GM12872 (cell line): ENCODE data around the gene STRA6.

Source experiments
- CTCF ChIP-seq: IDR thresholded peaks from 3 replicates; pipeline ENCODE4 v1.5.1; 2011; ENCODE audit warnings: low read depth, mild to moderate bottlenecking, low read length, moderate library complexity; ENCODE audit not compliant: insufficient read depth

STRA6 gene

GRCh38 chr15:74215958-74216357, 13.4 kb upstream of the STRA6 start:
- TF ChIP-seq CTCF = no peak

GRCh38 chr15:74214324-74215021, 11.9 kb upstream of the STRA6 start:
- no peak for TF ChIP-seq CTCF

GRCh38 chr15:74213858-74214284, 11.3 kb upstream of the STRA6 start:
- no peak for TF ChIP-seq CTCF

GRCh38 chr15:74212494-74212893, 9.9 kb upstream of the STRA6 start:
- TF ChIP-seq CTCF = no peak

GRCh38 chr15:74211656-74212055, 9.1 kb upstream of the STRA6 start:
- no peak for TF ChIP-seq CTCF

GRCh38 chr15:74210729-74211128, 8.1 kb upstream of the STRA6 start:
- TF ChIP-seq CTCF = no peak

- TF ChIP-seq CTCF = no peak
Observed at GRCh38 chr15:74209997-74210671, 7.5 kb upstream of the STRA6 start.
